HG03520 (cell line): ENCODE data around the gene SIDT2.
"Not testable (repeated sequence)": the region's sequence is repeated elsewhere in the genome, so short reads cannot be mapped to it uniquely, and the experiment has no call there.

ENCODE experiments used
- ATAC-seq: cut with Tn5 transposase; IDR thresholded peaks from one replicate; pipeline ENCODE4 v1.9.1; 2021; ENCODE audit warnings: mild to moderate bottlenecking, moderate library complexity; ENCODE audit not compliant: unreplicated experiment

The SIDT2 gene

GRCh38 chr11:117178210-117179034, at the start of gene SIDT2:
Gene SIDT2 (plus strand): TSS chr11:117178743. CDS start chr11:117179264, 521 bp downstream.
- peak; percentile 85 for ATAC-seq

DNA sequence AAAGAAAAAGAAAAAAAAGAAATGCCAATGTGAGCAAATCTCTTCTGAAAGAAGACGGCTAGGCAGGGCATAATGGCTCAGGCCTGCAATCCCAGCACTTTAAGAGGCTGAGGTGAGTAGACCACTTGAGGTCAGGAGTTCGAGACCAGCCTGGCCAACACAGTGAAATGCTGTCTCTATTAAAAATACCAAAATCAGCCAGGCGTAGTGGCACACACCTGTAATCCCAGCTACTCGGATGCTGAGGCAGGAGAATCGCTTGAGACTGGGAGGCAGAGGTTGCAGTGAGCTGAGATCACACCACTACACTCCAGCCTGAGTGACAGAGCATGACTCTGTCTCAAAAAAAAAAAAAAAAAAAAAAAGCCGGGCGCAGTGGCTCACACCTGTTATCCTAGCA, 48.1 kb upstream of the SIDT2 start:
- ATAC-seq = not testable (repeated sequence)

DNA sequence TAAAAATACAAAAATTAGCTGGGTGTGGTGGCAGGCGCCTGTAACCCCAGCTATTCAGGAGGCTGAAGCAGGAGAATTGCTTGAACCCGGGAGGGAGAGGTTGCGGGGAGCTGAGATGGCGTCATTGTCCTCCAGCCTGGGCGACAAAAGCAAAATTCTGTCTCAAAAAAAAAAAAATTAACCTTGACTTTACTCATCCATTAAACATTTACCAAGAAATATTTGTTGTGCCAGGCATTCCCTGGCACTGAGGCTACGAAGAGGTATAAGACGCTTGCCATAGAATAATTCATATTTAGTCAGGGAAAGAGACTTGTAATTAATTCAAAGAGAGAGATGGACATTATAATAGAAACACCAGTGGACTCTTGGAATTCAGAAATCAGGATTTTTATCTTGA, 47.7 kb upstream of the SIDT2 start:
- no peak for ATAC-seq

GRCh38 chr11:117134431-117134830, 44.1 kb upstream of the SIDT2 start:
- ATAC-seq = no peak

- not testable (repeated sequence) for ATAC-seq
Measured at GRCh38 chr11:117134979-117135378, 43.6 kb upstream of the SIDT2 start.

- ATAC-seq = not testable (repeated sequence)
Measured at GRCh38 chr11:117137223-117138086, 41.1 kb upstream of the SIDT2 start.

DNA sequence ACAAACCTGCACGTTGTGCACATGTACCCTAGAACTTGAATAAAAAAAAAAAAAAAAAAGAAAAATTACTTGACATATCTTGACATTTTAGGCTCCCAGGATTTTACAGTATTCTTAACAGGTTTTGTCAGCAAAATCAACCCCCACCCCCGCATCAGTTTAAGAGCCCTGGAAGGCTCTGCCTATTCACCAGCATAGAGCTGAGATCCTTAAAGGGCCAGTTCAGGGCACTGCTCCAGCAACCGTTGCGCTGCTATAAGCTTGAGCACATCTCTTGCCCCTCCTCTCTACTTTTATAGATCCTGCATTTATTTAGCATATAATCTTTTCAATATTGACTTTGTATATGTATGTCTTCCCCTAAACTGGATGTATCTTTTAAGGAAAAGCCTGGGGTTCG, 35.2 kb upstream of the SIDT2 start:
- no peak for ATAC-seq

DNA sequence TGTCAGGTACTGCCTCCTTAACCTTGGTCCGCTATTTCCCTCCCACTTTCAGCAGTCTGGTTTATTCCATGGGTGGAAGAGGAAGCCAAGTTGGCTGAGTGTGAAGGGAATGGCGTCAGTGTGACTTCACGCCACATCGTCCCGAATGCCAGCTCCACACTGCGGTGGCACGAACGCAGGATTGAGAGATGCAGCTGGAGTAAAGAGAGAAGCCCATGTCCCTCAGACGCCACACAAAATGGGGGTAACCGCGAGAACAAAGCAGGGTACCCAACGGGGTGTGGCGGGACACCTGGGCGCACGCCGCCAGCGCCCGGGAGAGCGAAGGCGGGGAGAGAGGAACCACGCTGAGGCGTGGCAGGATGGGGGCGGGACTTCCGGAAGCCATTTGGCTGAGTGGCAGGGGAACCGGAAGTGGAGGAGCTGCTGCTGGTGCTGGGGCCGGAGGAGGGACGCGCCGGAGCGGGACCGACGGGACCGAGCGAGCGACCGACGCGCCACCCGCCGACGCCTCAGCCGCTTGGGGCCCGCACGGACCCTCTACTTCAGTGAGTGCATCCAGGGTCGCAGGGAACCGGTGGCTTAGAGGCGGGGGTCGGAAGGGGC, 34.6 kb upstream of the SIDT2 start, which contains the start of gene PAFAH1B2:
Gene PAFAH1B2 (plus strand): TSS at position 417 of the 606 bp plus-strand sequence. CDS start 8,161 bp downstream, outside the sequence.
- peak; percentile 98 for ATAC-seq

GRCh38 chr11:117144477-117145392, 33.8 kb upstream of the SIDT2 start:
- peak; percentile 32 for ATAC-seq

- ATAC-seq = no peak
Measured at GRCh38 chr11:117145393-117145761, 33.2 kb upstream of the SIDT2 start.

DNA sequence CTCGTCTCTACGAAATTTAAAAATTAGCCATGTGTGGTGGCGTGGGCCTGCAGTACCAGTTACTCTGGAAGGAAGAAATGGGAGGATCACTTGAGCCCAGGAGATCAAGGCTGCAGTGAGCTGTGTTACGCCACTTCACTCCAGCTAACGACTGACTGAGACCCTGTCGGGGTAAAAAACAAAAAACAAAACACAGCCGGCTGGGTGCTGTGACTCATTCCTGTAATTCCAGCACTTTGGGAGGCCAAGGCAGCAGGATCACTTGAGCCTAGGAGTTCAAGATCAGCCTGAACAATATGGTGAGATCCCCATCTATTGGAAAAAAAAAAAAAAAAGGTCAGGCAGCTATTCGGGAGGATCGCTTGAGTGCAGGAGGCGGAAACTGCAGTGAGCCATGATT, 32.0 kb upstream of the SIDT2 start:
- ATAC-seq = no peak

DNA sequence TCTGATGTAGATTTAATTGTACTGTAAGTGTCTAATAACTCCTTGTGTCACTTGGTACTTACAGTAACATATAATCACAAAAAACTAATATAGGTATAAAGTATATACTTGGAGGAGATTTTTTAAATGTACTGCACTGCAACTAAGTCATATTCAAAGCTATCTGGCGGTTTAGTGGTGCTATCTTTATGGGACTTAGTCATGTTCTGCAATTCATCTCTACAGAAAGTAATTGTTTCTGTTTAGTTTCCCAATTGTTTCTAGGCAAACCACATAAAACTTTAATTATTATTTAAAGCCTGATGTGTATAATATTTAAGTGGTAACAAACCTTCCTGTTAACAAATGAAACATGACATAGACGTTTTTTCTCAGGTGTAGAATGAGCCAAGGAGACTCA, 26.5 kb upstream of the SIDT2 start:
- no peak for ATAC-seq

DNA sequence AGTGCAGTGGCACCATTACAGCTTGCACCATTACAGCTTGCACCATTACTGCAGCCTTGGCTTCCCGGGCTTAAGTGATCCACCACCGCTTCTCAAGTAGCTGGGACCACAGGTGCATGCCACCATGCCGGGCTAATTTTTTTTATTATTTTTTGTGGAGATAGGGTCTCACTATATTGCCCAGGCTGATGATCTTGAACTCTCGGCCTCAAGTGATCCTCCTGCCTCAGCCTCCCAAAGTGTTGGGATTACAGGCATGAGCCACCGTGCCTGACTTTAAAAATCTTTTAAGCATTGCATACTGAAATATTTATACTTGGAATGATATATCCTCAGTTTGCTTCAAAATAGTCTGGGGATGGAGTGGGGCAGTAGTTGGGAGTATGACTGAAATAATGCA, 24.1 kb upstream of the SIDT2 start:
- no peak for ATAC-seq

DNA sequence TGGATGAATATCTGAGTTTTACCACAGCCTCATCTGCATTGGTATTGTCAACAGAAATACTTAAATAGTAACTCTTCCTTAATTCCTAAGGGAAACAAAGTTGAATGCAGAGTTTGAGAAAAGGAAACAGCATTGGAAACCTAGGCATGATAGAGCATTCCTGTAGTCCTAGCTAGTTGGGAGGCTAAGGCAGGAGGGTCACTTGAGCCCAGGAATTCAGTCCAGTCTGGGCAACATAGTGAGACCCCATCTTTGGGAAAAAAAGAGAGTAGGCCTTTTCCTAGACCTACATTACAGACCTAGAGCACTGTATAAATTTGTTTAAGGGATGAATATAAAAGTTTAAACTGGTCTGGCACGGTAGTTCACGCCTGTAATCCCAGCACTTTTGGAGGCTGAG, 21.0 kb upstream of the SIDT2 start:
- ATAC-seq = no peak

DNA sequence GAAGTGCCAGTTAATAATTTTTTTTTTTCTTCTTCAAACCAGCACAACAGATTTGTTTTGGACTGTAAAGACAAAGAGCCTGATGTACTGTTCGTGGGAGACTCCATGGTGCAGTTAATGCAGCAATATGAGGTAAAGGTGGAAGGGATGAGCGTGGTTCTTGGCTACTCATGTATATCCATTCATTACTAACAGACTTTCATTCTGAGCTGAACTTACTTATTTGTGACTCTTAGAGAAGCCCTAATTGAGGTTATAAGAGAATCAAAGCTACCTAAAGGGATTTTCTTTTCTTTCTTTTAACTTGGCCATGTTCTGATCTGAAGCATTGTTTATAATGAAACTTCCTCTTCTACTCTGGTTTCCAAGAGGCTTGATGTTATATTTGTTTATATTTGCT, 18.7 kb upstream of the SIDT2 start:
- ATAC-seq = no peak

DNA sequence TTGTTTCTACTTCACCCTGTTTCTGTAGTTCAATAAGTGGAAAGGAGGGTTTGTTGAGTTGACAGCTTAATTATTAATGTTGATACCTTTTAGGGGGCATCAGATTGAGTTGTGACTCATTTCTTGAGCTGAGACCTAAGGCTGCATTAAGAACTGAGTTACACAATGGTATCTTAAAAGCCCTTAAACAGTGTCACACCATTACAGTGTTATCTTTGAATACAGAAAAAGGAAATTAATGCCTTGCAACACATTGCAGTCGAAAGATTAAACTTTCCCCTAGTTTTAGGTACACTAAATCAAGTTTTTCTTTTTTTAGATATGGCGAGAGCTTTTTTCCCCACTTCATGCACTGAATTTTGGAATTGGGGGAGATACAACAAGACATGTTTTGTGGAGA, 17.7 kb upstream of the SIDT2 start:
- no peak for ATAC-seq

DNA sequence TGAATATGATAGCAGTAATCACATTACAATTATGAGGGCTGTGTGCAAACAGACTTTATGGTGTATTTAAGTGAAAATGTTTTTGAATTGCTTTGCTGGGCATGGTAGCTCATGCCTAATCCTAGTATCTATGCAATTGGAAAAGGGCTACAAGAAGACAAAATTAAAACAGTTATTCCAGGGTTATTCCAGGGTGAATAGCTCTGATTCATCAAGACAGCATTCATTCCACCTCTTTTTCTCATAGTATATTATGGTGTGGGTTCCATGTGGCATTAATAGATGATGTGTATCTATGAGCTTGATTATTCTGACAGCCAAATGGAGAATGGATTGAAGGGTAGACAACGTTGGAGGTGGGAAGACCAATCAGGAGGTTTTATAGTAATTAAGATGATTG, 12.1 kb upstream of the SIDT2 start:
- no peak for ATAC-seq

GRCh38 chr11:117169736-117170135, 8.8 kb upstream of the SIDT2 start:
- ATAC-seq = no peak

DNA sequence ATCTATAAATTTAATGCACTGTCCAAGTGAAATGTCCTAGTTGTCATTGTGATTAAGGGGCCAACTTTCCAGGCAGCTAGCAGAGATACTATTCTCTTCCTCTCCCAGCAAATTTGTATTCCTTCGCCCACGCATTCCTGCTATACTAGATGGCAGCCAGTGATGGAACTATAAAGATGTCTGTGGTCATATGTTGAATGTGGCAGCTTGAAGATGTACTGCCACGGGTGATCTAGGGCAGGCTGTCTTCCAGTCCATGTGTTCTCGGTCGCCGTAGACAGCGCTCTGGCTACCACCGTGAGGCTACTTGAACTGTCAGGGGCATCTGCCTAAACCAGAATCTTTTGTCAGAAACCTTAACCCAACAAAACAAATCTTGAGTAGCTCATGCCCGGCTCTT, 8.3 kb upstream of the SIDT2 start:
- no peak for ATAC-seq

GRCh38 chr11:117171007-117171403, 7.5 kb upstream of the SIDT2 start:
- no peak for ATAC-seq
